ENCODE data around the gene KRTAP5-10.
"Not testable (repeated sequence)": the region's sequence is repeated elsewhere in the genome, so short reads cannot be mapped to it uniquely, and the experiment has no call there.

DNA sequence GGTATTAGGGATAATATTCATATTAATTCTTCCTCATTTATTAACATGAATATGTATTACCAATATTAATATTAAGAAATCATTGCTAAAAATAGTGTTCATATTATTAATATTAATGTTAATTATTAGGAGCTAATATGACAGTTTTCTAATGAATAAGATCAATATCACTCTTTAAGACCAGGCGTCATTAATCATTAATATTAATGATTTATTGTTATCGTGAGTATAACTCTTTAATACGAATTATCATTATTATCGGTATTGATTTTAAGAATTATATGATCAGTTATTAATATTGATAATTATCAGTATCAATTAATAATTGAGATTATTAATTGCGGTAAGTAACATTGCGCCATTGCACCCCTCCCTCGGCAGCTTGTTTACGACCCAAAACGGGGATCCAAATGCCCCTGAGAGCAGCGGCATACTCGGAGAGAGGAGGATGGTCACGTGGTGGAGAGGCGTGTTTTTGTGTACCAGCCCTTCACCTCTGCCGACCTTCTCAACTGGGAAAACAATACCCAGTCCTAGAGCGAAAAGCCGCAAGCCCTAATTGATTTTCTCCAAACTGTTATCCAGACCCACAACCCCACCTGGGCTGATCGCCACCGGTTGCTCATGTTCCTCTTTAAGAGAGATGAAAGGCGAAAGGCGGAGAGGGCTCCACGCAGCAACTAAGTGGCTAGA lies 46.0 kb downstream of the KRTAP5-10 start:
- TF ChIP-seq EZH2 (IDR thresholded peaks at IDR 0.05; ENCODE audit: low read length, missing control alignments); CTCF (conservative IDR thresholded peaks at IDR 0.05 in 1 of 2, IDR thresholded peaks at IDR 0.05 in 1 of 2; ENCODE audit: low read depth in 1 of 2, low read length in 2 of 2): not testable (repeated sequence)

All from fibroblast of lung (primary cell).